ENCODE results near the gene ETV4.

Gene ETV4

DNA sequence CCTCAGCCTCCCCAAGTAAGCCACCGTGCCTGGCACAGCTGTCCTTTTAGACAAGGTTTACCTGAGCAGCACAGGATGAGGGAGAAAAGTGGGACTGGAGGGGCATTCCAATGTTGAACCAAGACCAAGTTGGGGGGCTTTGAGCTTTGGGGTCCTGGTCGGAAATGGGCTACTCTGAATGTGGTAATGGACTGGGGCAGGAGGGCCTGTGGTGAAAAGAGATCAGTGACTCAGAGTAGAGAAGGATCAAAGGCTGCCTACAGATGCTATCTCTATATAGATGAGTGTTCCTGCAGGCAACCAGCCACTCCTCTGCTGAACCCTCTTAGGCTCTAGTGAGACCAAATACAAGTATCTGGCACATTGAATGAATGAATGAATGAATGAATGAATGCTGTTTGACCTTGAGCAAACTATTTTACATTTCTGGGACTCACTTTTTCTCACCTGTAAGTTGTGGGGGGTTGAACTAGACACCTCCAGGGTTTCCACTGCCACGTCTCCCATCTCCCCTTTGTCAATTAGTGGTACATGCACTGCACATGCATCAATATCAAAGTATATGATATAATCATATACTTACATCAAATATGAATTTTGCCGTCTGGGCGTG is 26.3 kb upstream of the ETV4 start:
- DNase-seq: no peak

DNA sequence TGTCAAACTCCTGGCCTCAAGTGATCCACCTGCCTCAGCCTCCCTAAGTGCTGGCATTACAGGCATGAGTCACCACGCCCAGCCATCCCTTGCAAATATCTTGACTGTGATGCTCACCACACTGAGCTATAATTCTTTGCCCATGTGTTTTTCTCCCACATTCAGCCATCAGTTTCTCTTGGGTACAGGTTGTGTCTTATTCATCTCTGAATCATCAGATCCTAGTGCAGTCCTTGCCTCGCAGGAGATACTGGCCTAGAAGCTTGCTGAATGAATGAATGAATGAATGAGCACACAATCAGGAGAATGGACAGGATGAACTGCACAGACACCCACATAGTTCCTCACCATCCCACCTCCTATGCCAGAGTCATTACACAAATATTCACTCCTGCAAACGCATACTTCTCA is 24.4 kb upstream of the ETV4 start:
- no peak for DNase-seq

DNA sequence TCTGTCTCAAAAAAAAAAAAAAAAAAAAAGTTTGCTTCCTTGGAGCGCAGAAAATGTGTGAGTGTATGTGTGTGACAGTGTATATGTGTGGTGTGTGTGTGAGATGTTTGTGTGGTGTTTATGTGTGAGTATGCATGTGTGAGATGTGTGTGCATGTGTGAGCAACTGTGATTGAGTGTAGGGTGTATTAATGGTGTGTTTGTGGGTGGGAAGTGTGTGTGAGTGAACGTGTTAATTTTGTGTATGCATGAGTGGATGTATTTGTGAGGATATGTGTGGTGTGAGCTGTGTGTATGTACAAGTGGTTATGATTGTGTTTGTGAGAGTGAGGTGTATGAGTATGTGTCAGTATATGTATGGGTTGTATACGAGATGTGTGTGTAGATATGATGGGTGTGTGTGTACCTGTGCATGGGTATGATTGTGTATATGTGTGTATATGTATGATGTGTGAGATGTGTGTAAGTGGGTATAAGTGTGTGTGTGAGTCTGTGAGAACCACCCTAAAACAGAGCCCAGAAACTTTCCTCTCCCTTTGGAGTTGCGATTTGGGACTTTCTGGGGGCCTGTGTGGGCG is 22.5 kb upstream of the ETV4 start:
- no peak for DNase-seq

DNA sequence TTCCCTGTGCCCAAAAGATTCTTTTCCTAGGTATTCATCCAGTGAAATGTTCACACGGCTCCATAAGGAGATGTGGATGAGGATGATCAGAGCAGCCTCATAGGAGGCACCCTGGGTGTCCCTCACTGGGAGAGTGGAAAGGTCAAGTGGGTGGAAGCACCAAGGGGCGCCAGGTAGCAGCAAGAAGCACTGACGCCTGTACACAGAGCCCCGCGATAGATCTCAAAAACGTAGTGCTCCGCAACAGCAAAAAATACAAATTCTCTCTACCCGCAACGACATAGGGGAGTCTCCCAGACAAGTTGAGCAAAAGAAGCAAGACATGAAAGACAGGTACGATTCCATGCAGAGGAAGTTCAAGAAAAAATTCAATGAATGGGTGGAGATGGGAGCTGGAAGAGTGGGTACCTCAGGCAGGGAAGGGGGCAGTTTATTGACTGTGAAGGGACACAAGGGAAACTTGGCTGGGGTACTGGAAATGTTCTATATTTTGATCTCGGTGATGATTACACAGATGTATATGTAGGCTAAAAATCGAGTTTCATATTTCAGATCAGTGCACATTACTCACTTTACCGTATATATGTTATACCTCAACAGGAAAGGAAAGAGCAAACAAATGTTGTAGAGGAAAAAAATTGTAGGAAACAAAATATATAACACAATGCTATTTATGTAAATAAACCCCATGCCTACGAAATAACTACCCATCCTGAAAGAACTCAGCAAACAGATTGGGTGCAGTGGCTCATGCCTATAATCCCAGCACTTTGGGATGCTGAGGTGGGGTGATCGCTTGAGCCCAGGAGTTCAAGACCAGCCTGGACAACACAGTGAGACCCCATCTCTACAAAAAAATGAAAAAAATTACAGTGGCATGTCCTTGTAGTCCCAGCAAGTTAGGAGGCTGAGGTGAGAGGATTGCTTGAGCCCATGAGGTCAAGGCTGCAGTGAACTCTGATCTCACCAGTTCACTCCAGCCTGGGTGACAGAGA is 17.8 kb upstream of the ETV4 start:
- no peak for DNase-seq

DNA sequence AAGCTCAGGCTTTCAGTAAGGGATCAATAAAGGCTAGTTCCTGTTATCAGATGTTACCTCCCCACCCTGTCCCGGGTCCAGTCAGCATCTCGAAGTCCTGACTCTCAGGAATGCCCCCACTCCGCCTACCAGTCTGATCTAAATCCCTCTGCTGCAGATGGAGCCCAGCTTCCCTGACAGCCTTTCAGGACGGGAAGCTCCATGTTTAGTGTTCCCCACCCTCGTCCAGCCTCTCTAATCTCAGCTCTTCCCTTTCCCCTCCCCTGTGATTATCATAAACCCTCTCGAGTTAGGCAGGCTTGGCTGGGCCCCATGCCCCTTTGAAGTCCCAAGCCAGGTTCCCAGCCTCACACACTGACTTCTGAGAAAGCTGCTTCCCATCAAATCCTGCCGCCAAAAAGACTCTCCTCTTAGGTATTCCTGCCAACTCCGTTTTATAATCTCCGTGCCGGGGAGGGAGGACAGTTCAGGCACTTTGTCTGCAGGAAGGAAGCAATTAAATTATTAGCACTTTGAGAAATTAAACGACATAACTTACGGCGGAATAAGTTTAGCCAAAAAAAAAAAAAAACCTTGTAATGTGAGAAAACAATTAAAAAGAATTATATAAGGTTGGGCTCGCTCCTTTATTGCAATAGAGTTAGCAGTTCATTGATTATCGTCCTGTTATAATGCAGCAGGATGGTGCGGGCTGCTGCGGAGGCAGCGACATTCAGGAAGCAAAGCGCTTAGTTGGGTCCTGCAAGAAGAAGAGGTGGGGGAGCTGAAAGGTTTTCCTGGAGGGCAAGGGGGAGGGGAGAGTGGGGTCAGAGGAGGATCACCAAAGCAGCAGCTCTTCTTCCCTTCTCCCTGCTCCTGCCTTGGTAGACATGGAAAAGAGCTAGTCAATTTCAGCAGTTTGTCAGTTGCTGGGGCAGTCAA is 16.8 kb upstream of the ETV4 start:
- DNase-seq: no peak

DNA sequence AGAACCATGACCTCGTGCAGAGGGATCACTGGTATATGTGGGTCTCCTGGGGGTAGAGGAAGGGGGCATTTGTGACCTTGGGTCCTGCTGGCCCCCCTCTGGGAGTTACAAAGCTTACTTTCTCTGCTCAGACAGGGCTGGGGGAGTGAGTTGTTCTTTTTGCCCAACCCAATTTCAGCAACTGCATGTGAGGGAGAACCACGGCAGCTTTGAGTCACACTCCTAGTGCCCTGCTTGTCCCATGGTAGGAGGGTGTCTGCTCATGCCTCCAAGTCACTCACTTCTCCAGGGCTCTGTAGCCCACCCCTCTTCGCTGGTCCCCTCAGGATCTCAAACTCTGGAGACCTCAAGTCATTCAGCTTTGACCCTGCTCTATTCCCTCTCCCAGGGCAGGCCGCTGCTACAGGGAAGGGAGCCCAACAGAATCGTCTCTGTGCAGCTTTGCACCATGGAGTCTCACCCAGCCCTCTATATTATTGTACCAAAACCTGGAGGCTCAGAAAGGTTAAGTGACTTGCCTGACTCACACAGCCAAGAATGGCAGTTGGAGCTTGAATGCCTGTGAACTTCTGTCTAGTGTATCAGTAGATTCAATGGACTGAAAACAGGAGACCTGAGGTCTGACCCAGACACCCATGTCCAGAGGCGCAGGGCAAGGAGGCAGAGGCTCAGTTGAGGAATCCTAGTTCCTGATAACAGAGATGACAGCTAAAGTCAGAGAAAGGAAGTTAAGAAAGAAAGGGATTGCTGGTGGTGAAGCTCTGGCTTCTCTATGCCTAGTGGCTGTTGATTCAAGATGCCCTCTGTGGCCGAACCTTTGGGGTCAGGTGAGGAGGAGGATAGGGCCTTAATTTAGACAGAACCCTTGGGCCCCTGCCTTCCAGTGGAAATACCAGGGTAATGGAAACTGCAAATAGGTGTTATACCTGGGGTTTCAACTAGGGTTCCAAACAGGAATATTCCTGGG is 14.6 kb upstream of the ETV4 start:
- DNase-seq: no peak

DNA sequence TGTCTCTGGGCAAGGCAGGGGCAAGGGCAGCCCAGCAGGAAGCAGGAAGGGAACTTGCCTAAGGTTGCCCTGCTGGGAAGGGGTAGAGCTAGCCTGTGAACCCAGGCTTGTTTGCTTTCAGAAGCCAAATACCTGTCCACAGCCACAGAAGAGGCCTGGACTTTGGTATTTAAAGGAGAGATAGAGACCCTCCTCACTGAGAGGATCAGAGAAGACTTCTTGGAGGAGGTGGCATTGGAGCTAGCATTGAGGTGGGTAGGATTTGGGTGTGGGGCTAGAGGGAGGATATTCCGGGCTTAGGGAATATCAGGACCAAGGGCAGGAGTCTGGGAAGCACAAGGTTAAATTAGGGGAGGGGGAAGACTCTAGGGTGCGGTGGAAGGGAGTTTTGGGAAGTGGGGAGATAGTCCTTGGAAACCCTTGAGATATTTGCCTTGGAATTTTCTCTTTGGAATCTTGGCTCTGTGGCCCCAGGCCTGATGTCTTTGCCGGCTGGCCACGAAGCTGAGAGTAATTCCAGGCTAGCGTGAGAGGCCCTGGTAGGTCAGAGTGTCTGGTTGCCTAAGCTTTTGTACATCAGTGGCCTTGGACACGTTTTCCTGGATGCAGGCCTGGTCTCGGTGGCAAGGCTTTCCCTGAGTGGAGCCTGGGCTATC is 13.1 kb upstream of the ETV4 start:
- no peak for DNase-seq

DNA sequence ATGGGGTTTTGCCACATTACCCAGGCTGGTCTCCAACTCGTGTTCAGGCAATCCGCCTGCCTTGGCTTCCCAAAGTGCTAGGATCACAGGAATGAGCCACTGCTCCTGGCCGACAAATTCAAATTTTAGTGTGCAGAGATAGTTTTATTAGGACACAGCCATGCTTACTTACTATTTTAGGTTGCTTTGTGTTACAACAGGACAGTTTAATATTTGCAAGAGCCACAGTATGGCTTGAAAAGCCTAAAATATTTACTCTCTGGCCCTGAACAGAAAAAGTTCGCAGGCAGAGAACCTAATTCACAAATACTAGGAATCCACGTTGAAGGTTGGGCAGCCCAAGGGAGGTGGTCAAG is 12.6 kb upstream of the ETV4 start:
- no peak for DNase-seq

DNA sequence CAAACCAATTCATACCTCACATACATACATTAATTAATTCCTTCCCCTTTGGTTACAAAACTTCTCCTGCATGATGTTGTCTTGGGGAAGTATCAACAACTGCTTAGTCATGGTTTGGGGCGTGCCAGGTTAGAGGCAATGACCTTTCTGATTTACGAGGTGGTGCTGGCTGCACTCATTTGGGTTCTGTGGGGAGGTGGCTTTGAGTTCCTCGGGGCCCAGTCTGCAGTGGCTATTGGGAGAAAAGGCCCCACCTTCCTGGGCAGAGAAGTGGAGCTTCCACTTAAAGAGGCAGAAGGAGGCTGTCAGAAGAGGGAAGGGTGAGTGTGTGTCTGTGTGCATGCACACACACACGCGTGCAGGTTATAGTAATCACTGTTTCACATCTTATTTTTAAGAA is 10.2 kb upstream of the ETV4 start:
- no peak for DNase-seq

DNA sequence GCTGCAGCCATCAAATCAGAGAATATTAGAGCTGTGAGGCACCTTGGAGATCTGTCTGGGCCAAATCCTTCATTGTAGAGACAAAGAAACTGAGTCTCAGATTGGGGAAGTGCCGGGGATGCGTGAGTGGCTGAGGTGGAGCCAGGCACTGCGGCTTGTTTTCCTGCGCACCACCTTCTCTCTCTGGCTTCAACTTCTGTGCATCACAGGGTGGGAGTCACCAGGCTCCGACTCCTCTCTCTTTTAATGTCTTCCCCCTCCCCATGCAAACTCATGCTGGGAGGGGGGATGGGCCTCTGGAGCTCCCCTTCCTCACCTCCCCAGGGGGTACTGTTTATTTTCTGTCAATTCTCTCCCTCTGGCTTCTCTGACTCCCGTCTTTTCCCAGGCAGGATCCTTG is 8.7 kb upstream of the ETV4 start:
- no peak for DNase-seq

DNA sequence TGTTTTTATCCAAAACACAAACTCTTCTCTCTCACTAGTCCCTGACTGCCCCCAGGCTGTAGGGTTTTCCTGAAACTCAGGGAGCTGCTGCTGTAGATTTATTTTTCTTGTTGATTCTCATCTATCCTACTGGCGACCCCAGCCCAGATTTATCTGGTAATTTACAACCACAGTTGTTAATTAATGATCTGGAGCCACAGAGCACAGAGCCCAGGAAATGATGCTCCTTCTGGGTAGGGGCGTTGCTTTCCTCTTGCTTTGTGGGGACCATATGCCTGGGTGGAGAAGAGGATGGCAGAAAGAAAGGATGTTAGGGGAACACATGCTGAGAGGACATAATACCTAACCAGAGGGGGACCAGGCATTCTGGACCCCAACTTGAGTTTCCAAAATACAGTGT is 7.4 kb upstream of the ETV4 start:
- DNase-seq: no peak

DNA sequence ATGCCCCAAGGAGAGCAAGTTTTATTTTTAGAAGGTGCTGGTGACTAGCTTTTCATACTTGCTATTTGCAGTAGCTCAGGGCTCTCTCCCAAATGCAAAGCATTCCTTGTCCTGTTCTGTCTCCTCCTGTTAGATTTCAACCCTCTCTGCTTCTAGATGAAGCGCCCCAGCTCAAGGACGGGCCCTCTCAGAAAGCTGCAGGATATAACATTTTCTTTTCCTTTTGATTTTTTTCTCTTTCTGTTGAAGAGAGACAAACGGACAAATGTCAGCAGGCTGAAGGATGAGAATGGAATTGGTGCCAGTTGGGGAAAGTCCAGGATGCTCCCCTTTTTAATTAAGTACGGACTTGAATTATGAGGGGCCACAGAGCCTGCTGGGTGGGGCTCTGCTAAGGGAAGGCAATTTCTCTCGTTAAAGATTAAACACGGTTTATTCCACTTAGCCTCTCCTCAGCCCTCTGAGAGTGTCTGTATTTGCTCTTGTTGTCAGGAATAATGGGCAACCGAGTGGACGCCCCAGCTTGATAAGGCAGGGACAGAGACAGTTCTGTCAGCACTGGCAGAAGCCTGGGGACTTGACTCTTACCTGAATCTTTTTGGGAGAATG is 6.2 kb upstream of the ETV4 start:
- DNase-seq: no peak

DNA sequence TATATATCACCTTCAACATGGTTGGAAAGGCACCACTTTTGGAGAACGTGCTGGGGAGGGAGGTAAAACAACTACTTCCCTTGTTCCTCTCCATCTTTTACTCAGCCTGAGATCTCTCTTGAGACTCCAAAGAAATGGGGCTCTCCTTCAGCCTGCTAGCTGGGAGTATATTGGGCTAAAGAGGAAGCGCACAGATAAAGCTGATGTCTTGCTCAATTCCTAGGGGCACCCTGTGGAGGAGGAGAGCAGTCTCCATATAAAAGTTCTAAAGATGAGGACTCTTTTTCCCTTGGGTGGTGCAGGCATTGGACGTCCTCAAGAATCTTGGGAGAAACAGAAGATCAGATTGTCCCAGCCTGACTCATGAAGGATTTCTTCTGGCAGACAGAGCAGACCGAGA is 4.6 kb upstream of the ETV4 start:
- no peak for DNase-seq

DNA sequence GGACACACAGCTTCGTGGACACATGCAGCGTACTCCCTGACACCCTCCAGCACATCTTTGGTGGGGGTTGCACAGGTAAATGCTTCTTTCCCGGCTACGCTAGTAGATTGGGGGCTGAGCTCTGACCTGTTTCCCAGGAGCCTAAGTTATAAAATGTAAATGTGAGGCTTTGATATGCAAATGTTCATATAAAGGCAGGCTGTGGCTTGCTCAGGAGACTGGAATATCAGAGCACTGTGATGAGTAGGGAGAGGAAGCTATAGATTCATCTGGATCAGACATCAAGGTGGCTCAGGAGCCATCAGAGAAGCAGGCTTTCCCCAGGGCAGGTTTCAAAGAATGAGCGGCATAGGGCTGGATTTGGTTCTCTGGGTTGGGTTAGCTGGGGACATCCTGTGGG is 3.4 kb upstream of the ETV4 start:
- no peak for DNase-seq

DNA sequence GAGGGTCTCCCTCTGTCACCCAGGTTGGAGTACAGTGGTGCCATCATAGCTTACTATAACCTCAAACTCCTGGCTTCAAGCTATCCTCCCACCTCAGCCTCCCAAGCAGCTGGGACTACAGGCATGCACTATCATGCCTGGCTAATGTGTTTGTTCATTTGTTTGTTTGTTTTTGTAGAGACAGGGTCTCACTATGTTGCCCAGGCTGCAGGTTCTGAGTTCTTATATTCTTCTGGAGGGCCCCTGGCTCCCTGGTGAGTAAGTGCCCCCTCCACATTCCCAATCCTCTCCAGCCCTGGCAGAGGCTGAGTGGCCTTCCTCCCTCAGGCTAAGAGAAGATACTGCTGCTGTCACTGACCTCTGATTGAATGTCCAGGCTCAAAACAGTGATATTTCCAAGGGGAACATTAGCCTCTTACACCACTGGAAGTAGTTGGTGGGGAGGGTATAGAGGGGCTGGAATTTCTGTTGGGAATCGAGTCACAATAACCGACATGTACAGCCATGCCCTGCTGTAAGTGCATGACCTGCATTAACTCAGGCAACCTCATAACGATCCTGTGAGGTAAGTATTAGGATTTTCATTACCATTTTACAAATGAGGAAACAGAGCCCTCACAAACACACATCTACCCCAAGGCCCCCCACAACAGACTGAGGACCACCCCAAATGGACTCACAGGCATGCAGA is 2.7 kb upstream of the ETV4 start:
- DNase-seq: no peak

DNA sequence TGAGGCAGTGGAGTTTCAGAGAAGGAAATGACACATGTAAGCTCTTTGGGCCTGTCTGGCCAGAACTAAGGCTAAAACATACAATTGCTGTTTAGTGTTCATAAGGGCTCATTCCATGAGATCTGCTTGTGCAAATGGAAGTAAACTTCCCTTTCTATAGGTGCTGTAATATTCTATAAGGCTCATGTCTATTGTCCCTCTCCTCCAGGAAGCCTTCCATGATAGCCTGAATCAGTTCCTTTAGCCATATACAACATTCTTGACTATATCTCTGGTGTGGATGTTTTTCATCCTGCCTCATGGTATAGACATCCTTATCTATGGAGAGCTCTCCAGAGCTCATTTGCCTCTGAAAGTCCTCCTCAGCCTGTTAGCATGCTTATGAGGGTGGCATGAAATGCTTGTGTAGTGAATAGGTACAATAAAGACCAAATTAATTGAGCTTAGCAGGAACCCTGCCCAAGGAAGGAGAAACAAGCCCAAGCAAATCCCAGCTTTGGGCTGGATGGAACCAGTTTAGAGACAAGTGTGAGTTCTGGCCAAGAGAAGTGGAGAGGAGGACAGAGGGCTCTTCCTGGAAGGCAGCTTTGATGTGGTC is 1.6 kb upstream of the ETV4 start:
- DNase-seq: no peak

DNA sequence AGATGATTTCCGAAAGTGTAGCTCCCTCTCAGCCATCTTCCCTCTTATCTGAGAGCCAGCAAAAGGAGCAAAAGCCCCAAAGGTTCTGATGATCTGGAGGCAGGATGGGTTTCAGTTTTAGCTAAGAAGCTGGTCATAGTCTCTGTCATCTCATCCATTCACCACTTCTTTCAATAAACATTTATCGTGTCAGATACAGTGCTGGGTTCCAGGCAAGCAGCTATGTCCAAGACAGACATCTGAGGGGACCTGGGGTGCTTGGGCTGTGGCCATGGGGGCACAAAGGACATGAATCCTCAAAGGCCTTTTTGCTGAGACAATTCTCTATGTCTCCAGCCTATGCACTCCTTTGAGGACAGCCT is 1.0 kb upstream of the ETV4 start:
- no peak for DNase-seq

DNA sequence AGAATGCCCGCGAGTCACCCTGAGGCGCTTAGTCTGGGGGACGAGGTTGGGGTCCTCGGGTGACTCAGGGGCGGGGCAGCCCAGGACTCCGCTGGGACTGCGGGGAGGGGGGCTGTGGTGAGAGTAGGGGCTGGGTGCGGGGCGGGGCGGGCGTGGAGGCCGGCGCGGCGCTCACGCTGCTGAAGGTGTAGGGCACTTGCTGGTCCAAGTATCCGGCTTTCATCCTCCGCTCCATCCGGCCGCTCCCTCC is 832 bp downstream of the ETV4 start:
- DNase-seq: no peak

DNA sequence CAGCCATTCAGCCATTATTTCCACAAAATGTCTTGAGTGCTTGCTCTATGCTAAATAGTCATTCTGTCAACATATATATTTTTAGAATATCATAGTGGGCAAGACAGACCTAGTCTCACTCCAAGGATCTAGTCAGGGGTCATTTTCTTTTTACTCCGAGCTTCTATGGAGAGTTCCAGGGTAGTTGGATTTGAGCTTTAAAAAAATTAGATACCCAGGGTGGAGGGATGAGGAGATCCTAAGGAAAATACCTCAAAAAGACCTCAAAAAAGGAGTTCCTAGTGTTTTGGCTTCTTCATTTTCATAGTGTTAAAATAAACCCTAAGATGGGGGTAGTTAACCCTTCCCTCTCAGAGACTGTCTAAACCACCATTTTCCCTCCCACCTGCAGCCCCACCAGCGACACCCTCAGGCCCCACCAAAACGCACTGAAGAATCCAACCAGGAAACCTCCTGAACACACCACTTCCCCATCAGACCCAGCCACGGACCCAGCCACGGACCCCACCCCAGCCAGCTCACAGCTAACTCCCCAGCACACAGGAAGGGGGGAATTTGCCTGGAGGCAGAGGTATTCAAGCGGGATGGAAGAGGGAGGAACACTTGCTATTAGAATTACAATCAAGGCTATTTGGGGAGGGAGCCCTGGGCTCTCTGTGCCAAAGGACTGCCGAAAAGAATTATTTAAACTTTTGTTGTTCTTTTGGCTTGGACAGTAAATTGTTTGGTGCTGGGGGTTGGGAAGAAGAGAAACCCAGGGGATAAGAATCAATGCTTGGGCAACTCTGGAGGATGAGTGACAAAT is 2.2 kb downstream of the ETV4 start:
- no peak for DNase-seq

Measured in NCI-H2029 (cell line).